ENCODE measurements around the gene APOB. TPM values are rescaled to one million over a fixed set of nuclear protein-coding genes. Genes with fewer than 3 reads are reported as not detected.

APOB gene
- total and polyA plus RNA-seq, 2 of the 13 experiments (the other 11 are each of a cell fraction or from before 2014, with no cell fraction given) = 1,569 to 2,515 TPM

- no peak for TF ChIP-seq ZBTB46 (CRISPR knock-in tag; IDR thresholded peaks at IDR 0.05; ENCODE audit: borderline replicate concordance)
- peak; percentile 32; the same call in 1 of the 2 replicates for TF ChIP-seq ETV5 (CRISPR knock-in tag; IDR thresholded peaks at IDR 0.05; ENCODE audit: borderline replicate concordance)
- no peak for TF ChIP-seq AHR (CRISPR knock-in tag; IDR thresholded peaks at IDR 0.05)
- no peak for TF ChIP-seq BRD4 (CRISPR knock-in tag; IDR thresholded peaks at IDR 0.05)
- no peak for TF ChIP-seq SOX6 (IDR thresholded peaks at IDR 0.05)
- no peak; the same call in 1 of the 2 replicates for TF ChIP-seq SOX6 (CRISPR knock-in tag; IDR thresholded peaks at IDR 0.05)
- TF ChIP-seq UBTF (CRISPR knock-in tag; IDR thresholded peaks at IDR 0.05) = 0 out of 2 replicates have a peak, but pooled peaks have one; percentile 6
- TF ChIP-seq ZFP82 (CRISPR knock-in tag; IDR thresholded peaks at IDR 0.05; ENCODE audit: borderline replicate concordance) = no peak
- peak; percentile 72; the same call in 1 of the 2 replicates for TF ChIP-seq ISX (CRISPR knock-in tag; conservative IDR thresholded peaks at IDR 0.05)
- TF ChIP-seq ZNF556 (CRISPR knock-in tag; IDR thresholded peaks at IDR 0.05; ENCODE audit: borderline replicate concordance) = no peak
- TF ChIP-seq ZNF292 (CRISPR knock-in tag; IDR thresholded peaks at IDR 0.05; ENCODE audit: borderline replicate concordance, low read depth) = no peak
- no peak for TF ChIP-seq ZNF646 (CRISPR knock-in tag; IDR thresholded peaks at IDR 0.05)
- peak; percentile 98 for TF ChIP-seq SAFB2 (CRISPR knock-in tag; IDR thresholded peaks at IDR 0.05; ENCODE audit: borderline replicate concordance, low read depth)
- peak; percentile 35; the same call in 1 of the 2 replicates for TF ChIP-seq ZSCAN31 (CRISPR knock-in tag; IDR thresholded peaks at IDR 0.05; ENCODE audit: low read depth)
- no peak for TF ChIP-seq ZNF678 (CRISPR knock-in tag; IDR thresholded peaks at IDR 0.05)
- no peak for TF ChIP-seq SKI (IDR thresholded peaks at IDR 0.05; ENCODE audit: partially characterized antibody)
- TF ChIP-seq TFDP2 (CRISPR knock-in tag; IDR thresholded peaks at IDR 0.05) = peak; percentile 35
Measured at GRCh38 chr2:21005700-21006422, 38.0 kb downstream of the APOB start (continued).

Data from HepG2 (cell line).